ENCODE data around the gene BCAS3.

GRCh38 chr17:60947100-60947499 lies 269.4 kb downstream of the BCAS3 start:
- TF ChIP-seq CTCF (IDR thresholded peaks at IDR 0.05; ENCODE audit: low read depth, low read length, poor library complexity, severe bottlenecking) = no peak
- TF ChIP-seq EZH2phosphoT487 (IDR thresholded peaks at IDR 0.05; ENCODE audit: borderline replicate concordance, low read length) = no peak

All from DOHH2 (cell line).